Measurements from ENCODE around the gene ARHGAP4.
A peak's percentile ranks its signal among the peaks of the same experiment; 100 is the strongest.

Gene ARHGAP4

DNA sequence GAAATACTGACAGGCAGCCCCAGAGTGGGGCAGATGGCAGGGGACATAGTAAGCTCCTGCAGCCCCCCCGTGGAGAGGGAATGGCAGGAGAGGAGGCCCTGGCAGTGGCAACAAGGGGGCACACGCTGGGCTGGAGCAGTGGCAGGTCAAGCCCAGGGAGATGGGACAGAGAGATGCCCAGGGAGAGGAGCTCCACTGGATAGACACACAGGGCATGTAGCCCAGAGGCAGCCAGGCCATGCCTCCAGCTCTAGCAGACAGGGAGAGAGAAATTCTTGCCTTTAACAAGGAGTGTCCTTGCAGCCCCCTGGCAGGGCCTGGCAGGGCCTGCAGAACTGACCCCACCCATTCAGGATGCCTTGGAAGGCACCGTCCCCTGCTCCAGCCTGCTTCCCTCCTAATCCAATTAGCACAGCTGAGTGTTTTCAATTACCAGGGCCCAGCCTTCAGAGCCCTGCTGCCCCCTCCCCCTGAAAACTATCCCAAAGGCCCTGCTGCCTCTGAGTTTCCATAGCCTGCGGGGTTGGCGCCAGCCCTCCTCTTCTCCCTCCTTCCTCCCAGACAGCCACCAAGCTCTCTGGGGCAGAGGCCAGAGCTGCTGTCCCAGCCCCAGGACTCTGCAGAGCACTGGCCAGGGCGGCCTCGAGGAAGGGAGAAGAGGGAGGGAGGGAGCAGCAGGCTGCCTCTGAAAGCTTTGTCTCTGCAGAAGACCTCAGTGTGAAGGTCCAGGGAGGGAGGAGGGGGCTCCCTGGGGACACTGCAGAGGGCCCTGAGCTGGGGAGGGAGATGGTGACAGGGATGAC is 52.6 kb downstream of the ARHGAP4 start:
- TF ChIP-seq, protein P1, sequence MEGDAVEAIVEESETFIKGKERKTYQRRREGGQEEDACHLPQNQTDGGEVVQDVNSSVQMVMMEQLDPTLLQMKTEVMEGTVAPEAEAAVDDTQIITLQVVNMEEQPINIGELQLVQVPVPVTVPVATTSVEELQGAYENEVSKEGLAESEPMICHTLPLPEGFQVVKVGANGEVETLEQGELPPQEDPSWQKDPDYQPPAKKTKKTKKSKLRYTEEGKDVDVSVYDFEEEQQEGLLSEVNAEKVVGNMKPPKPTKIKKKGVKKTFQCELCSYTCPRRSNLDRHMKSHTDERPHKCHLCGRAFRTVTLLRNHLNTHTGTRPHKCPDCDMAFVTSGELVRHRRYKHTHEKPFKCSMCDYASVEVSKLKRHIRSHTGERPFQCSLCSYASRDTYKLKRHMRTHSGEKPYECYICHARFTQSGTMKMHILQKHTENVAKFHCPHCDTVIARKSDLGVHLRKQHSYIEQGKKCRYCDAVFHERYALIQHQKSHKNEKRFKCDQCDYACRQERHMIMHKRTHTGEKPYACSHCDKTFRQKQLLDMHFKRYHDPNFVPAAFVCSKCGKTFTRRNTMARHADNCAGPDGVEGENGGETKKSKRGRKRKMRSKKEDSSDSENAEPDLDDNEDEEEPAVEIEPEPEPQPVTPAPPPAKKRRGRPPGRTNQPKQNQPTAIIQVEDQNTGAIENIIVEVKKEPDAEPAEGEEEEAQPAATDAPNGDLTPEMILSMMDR (IDR thresholded peaks at IDR 0.05; ENCODE audit: low read depth, low read length), result no peak
- H3K4me3 ChIP-seq (replicated peaks in 1 of 2; ENCODE audit: low read depth in 2 of 2, low read length in 2 of 2), result no peak overlapping the region
- DNase-seq (ENCODE audit: low read depth in 2 of 2), result no peak

DNA sequence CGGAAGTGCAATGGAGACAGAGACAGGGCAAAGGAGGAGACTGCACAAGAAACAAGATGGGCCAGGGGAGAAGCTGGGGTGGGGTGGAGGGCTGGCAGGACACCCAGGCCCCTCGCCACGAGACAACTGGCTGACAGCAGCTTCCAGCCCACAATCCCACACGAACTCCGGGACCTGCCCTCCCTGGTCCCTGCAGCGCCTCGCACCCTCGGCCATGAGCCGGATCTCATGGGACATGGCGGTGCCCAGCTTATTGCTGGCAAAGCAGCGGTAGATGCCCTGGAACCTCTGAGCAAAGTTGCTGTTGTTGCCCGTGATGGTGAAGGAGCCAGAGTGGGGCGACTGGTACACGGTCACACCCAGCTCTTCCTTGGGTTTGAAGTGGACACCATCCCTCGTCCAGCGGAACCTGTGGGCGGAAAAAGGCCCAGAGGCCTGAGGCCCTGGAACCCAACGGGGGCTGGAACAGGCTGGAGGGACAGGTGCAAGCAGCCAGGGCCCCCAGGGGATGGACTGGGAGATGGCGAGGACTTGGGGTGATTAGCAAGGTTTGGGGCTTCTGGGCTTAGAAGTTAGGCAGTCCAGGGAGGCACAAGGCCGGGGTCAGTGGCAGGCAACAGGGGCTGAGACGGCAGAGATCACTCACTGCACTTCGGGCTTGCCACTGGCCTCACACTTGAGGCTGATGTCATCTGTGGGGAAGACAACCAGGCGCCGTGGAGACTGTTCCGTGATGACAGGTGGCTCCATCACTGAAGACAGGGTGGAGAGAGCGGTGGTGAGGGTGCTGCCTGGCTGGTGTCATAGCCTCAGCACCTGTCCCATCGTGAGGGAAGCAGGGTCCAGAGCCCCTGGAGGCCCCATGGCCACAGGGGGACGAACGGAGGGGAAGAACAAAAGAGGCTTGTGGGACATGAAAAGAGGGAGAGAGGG is 53.9 kb downstream of the ARHGAP4 start:
- DNase-seq (ENCODE audit: low read depth in 2 of 2), result no peak
- H3K4me3 ChIP-seq (replicated peaks in 1 of 2; ENCODE audit: low read depth in 2 of 2, low read length in 2 of 2), result no peak overlapping the region
- TF ChIP-seq, protein P1 (IDR thresholded peaks at IDR 0.05; ENCODE audit: low read depth, low read length), result no peak

DNA sequence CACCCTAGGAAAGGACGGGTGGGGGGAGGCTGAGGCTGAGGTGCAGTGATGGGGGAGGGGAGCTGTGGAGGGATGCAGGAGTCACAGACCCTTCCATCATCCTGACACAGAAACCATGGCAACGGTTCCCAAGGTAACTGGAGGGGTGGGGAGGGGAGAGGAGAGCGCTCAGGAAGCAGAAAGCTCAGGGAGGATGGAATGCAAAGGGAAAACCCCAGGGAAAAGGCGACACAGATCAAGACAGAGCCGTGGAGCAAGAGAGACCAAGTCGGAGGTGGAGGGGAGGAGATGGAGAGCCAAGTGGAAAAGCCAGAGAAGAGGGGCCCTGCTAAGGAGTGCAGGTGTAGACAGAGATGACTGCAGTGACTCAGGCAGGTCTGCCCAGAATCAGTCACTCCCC is 54.6 kb downstream of the ARHGAP4 start:
- DNase-seq (ENCODE audit: low read depth in 2 of 2), result no peak
- TF ChIP-seq, protein P1 (IDR thresholded peaks at IDR 0.05; ENCODE audit: low read depth, low read length), result no peak
- no peak overlapping the region for H3K4me3 ChIP-seq (replicated peaks in 1 of 2; ENCODE audit: low read depth in 2 of 2, low read length in 2 of 2)

DNA sequence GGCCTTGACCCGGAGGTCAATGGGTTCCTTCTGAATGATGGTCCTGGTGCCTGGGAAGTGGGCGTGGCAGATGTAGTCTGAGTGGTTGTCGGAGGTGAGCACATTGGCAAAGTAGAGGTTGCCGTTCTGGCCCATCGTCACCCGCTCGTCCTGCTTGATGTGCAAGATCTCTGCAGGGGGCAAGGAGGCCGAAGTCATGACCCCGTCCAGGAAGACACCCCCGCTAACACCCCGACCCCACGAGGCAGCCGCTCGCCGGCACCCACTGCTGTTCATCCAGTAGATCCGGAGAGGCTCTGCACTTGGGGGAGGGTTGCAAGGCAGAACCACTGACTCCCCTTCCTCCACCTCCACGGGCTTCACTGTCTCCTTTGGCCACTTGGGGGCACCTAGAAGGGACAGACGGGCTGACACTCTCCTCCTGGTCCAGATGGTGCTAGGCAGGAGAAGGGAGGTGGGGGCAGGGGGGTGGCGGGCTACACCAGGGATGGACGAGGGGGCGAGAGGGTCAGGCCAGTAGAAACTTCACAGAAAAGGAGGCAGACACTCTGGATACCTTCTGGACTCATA is 55.2 kb downstream of the ARHGAP4 start:
- no peak for DNase-seq (ENCODE audit: low read depth in 2 of 2)
- no peak overlapping the region for H3K4me3 ChIP-seq (replicated peaks in 1 of 2; ENCODE audit: low read depth in 2 of 2, low read length in 2 of 2)
- TF ChIP-seq, protein P1 (IDR thresholded peaks at IDR 0.05; ENCODE audit: low read depth, low read length), result peak; percentile 9

DNA sequence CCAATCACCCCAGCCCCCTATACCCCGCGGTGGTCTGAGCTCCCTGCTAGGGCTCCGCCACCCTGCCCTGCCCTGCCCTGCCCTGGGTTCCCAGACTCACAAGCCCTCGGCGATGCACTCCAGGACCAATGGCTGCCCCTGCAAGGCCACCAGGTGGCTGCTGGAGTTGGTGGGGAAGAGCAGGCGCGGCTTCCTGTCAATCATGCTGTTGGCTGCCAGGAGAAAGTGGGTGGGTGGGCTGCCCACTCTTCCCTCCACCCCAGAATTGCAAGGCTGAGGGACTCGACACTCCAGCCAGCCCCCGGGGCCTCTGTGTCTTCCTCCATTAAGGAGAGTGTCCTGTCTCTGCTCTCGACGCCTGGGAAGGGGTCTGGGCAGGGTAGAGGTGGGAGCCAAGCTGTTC is 55.8 kb downstream of the ARHGAP4 start:
- TF ChIP-seq, protein P1 (IDR thresholded peaks at IDR 0.05; ENCODE audit: low read depth, low read length), result no peak
- H3K4me3 ChIP-seq (replicated peaks in 1 of 2; ENCODE audit: low read depth in 2 of 2, low read length in 2 of 2), result no peak overlapping the region
- no peak for DNase-seq (ENCODE audit: low read depth in 2 of 2)

DNA sequence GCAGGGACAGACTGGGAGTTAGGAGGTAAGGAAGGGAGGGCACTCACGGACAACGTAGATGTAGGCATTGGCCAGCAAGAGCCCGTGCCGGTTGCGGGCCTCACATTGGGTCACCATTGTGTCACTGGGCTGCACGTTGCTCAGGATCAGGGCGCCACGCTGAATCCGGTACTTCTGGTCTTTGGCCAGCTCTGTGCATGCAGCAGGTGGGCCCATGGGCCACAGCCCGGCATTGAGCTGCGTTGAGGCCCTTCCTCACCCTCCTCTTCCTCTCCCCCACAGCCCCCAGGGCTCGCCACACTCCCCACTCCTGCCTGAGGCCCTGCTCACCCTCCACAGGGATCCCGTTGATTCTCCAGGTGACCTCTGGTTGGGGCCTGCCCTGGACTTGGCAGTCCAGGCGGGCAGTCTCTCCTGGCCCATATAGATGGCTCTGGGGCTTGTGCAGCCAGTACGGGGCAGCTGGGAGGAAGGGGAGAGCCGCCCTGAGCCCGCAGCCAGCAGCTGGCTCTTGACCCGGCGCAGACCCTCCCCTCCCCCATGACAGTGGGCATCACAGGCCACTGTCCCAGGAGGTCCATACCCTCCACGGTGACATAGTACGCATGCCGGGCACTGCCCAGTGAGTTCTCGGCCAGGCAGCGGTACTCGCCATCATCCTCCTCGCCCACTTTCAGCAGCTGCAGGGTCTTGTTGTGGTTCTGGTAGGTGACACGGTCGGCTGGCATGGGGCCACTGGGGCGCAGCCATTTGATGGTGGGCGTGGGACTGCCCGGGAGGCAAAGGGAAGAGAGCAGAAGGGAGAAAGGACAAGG is 56.4 kb downstream of the ARHGAP4 start:
- no peak for DNase-seq (ENCODE audit: low read depth in 2 of 2)
- no peak overlapping the region for H3K4me3 ChIP-seq (replicated peaks in 1 of 2; ENCODE audit: low read depth in 2 of 2, low read length in 2 of 2)
- TF ChIP-seq, protein P1 (IDR thresholded peaks at IDR 0.05; ENCODE audit: low read depth, low read length), result no peak
